ENCODE measurements around the gene PLA2G1B.

DNA sequence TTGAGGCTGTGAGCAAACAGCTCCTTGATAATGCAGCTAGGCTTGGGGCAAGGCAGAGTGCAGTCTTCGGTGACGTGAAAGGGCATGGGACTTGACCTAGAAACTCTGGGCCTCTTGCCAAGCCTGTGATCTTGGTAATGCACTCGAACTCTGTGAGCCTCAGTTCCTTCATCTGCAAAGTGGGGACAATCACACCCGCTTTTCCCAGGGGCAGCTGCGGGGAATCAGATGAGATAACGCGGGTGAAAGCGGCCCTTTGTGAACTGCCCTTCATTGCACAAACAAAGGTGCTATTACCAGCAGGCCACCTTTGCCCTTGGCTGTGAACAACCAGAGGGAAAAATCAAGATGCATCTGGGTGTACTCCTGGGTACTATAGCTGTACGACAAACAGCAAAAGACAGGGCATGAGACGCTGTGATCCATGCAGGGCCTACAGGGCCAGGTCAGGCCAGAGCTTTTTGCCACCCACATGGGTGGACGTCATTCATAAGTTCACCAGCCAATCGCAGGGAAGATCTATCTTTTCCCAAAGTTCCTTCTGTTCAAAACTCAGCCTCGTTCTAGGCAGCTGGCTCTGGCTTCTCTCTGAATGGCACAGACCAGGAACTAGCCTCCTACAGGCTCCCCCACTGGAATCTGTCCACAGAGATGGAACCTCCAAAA lies 38.2 kb upstream of the PLA2G1B start:
- TF ChIP-seq EZH2phosphoT487 (IDR thresholded peaks at IDR 0.05; ENCODE audit: insufficient read depth, low read depth), result no peak
- no peak for TF ChIP-seq EZH2 (IDR thresholded peaks at IDR 0.05; ENCODE audit: insufficient read depth, poor library complexity, severe bottlenecking)

Data from GM23248 (cell line).